ENCODE measurements around the gene SPEN.

DNA sequence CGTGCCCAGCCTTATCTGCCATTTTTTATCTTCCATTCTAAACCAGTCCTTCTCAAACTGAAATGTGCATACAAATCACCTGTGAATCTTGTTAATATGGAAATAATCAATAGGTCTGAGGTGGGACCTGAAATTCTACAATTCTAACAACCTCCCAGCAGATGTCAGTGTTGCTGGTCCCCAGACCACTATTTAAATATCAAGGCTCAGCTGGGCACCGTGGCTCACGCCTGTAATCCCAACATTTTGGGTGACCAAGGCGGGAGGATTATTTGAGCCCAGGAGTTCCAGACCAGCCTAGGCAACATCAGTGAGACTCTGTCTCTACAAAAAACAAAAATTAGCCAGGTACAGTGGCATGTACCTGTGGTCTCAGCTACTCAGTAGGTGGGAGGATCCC, 44.1 kb upstream of the SPEN start:
- TF ChIP-seq POLR2A (IDR thresholded peaks at IDR 0.05; ENCODE audit: low read depth, low read length) (no peak), TAF1 (IDR thresholded peaks at IDR 0.05; ENCODE audit: borderline replicate concordance, low read depth, low read length) (no peak), POLR2AphosphoS5 (IDR thresholded peaks at IDR 0.05; ENCODE audit: low read depth, low read length) (no peak)
